ENCODE results near the gene WSB2.
A peak's percentile ranks its signal among the peaks of the same experiment; 100 is the strongest.

Gene WSB2

GRCh38 chr12:118061011-118061872 lies at the start of gene WSB2:
TSS of gene WSB2 (minus strand) at chr12:118061179. CDS start at chr12:118061048, 131 bp downstream.
- TF ChIP-seq, protein P1, sequence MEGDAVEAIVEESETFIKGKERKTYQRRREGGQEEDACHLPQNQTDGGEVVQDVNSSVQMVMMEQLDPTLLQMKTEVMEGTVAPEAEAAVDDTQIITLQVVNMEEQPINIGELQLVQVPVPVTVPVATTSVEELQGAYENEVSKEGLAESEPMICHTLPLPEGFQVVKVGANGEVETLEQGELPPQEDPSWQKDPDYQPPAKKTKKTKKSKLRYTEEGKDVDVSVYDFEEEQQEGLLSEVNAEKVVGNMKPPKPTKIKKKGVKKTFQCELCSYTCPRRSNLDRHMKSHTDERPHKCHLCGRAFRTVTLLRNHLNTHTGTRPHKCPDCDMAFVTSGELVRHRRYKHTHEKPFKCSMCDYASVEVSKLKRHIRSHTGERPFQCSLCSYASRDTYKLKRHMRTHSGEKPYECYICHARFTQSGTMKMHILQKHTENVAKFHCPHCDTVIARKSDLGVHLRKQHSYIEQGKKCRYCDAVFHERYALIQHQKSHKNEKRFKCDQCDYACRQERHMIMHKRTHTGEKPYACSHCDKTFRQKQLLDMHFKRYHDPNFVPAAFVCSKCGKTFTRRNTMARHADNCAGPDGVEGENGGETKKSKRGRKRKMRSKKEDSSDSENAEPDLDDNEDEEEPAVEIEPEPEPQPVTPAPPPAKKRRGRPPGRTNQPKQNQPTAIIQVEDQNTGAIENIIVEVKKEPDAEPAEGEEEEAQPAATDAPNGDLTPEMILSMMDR (IDR thresholded peaks at IDR 0.05; ENCODE audit: borderline replicate concordance, insufficient read depth, low read depth, low read length) = no peak
- peak within 1 kb of the TSS; percentile 81 for H3K4me3 ChIP-seq (ENCODE audit: low read depth, low read length)

GRCh38 chr12:118109088-118109487 lies 48.1 kb upstream of the WSB2 start:
- no peak overlapping the region for H3K4me3 ChIP-seq (ENCODE audit: low read depth, low read length)
- TF ChIP-seq, protein P1 (IDR thresholded peaks at IDR 0.05; ENCODE audit: borderline replicate concordance, insufficient read depth, low read depth, low read length) = no peak

- TF ChIP-seq, protein P1 (IDR thresholded peaks at IDR 0.05; ENCODE audit: borderline replicate concordance, insufficient read depth, low read depth, low read length) = no peak
- no peak overlapping the region for H3K4me3 ChIP-seq (ENCODE audit: low read depth, low read length)
Observed at GRCh38 chr12:118107694-118108093, 46.7 kb upstream of the WSB2 start.

- no peak overlapping the region for H3K4me3 ChIP-seq (ENCODE audit: low read depth, low read length)
- TF ChIP-seq, protein P1 (IDR thresholded peaks at IDR 0.05; ENCODE audit: borderline replicate concordance, insufficient read depth, low read depth, low read length) = no peak
Observed at GRCh38 chr12:118107011-118107410, 46.0 kb upstream of the WSB2 start.

GRCh38 chr12:118103601-118104382 lies 42.8 kb upstream of the WSB2 start, which contains the start of gene VSIG10:
TSS of gene VSIG10 (minus strand) at chr12:118104011. CDS start at chr12:118103671, 340 bp downstream.
- TF ChIP-seq, protein P1 (IDR thresholded peaks at IDR 0.05; ENCODE audit: borderline replicate concordance, insufficient read depth, low read depth, low read length) = no peak

GRCh38 chr12:118103201-118103600 lies 42.2 kb upstream of the WSB2 start:
- H3K4me3 ChIP-seq (ENCODE audit: low read depth, low read length) = peak overlapping the region; percentile 53
- TF ChIP-seq, protein P1 (IDR thresholded peaks at IDR 0.05; ENCODE audit: borderline replicate concordance, insufficient read depth, low read depth, low read length) = no peak

More at GRCh38 chr12:118103601-118104382, 42.8 kb upstream of the WSB2 start, which contains the start of gene VSIG10:
- peak within 1 kb of the TSS; percentile 53 for H3K4me3 ChIP-seq (ENCODE audit: low read depth, low read length)

All from GM12875 (cell line).